Eye (tissue), 1 donor: ENCODE results near the gene SHH.
"Not testable (repeated sequence)": the region's sequence is repeated elsewhere in the genome, so short reads cannot be mapped to it uniquely, and the experiment has no call there.

Experiments used
- DNase-seq: peaks from one replicate; pipeline ENCODE4 v3.0.0-alpha.2; 2015

Gene SHH

DNA sequence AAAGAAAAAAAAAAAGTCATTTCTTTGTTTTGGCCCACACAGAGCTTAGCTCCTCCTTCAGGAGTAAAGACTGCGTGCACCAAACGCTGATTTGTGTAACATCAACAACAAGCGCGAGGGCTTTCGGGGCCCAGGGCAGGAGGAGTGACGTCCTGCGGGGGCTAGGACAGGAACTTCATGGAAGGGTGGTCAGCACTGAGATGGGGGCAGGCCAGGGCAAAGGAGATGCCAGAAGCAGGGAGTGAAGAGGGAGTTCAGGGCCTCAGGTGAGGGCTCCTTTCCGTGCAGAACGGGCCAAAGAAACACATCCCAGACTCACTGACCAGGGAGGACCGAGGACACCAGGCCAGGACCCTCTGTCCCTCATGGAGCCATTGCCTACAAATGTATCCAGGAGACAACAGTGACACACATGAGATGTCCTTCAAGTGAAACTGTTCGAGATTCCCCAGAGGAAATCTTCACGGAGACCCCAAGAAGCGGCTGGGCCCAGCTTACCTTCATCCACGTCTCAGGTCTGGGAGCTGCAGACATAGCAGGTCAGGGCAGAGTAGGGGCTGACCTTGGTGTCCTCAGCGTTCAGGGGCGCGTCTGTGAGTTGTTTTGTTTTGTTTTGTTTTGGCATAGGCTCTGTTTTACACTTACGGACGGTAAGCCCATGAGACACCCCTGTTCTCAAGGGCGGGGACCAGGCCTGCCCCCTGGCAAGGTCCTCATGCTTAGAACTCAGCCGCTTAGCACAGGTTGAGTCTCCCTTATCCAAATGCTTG lies 30.4 kb upstream of the SHH start:
- DNase-seq: no peak

DNA sequence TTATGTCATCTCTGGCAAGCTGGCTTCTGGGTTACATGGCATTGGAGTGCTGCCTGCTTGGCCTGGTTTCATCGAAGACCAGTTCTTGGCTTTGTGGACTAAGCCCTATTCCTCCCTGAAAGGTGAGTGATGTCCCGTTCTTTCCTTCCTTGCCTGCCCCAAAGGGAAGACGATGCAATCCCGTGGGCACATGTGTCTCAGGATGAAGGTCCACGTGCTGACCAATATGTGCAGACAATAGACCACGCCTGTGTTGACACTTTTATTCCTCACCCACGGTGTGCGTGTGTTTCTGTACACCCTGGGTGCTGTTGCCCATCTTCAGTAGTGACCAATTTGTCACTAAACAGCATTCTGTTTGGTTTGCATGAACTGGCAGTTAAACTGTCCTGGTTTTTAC lies 28.6 kb upstream of the SHH start:
- DNase-seq: no peak

DNA sequence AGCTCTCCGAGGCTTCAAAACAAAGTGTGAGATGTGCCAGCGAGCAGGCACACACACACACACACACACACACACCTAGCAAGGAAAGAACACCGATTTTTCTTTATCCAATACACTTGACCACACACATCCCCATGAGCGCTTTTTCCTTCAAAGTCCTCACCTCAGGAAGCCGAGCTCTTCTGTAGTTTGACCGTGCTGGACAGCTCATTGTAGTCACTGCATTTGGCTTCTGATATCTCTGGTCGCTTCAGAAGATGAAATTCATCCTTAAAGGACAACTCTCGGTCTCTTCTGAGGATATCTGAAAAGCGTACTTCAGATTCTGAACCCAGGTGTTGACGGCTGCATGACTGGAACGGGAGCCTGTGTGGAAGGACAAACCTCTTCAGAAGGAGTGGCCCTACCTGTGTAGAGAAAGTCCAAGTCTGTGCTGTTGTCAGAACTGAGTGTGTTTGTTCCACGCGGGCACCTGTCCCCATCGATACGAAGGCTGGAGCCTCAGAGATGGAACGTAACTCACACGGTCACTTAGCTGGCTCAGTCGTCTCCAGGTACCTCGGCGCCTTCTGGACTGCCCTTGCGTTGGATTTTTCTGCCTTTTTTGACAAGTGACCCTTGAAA lies 28.1 kb upstream of the SHH start:
- no peak for DNase-seq

DNA sequence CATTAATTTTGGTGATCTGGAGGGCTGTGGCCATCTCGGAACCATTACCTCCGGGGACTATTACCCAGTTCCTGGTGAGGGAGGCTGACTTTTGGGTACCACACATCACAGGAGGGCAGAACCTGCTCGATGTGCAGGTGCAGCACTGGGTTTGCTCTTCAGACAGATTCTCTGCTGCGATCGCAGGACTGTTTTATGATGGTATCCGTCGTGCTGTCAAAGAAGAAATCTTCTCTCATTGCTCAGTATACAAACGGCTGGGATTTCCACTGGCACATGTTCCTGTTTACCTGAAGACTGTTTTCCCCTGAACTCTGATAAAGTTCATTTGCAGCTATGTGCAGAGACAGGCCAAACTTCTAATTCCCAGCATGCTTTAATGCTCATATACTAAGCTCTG lies 27.2 kb upstream of the SHH start:
- DNase-seq: no peak

DNA sequence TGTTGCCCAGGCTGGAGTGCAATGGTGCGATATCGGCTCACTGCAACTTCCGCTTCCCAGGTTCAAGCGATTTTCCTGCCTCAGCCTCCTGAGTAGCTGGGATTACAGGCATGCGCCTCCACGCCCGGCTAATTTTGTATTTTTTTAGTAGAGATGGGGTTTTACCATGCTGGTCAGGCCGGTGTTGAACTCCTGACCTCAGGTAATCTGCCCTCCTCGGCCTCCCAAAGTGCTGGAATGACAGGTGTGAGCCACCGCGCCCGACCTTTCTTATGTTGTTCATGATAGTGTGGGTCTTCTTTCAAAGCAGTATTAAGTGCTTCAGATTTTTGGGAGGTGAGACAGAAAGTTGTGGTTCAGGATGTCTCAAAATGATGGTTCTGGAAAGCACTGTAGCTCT lies 26.0 kb upstream of the SHH start:
- not testable (repeated sequence) for DNase-seq

DNA sequence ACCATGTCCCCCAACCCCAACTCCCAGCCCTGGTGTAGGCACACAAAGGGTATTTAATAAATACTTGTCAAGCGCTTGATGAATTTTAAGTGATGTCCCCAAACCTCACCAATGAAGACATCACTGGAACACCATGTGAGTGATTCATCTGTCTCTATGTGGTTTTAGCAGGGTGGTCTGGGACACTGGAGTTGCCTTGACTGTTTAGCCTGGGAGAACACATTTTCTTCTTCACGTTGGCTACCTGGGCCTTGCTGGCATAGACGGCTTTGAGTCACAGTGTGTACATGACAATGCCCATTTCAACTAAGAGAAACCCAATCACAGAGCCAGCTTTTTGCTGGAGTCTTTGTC lies 24.8 kb upstream of the SHH start:
- no peak for DNase-seq

DNA sequence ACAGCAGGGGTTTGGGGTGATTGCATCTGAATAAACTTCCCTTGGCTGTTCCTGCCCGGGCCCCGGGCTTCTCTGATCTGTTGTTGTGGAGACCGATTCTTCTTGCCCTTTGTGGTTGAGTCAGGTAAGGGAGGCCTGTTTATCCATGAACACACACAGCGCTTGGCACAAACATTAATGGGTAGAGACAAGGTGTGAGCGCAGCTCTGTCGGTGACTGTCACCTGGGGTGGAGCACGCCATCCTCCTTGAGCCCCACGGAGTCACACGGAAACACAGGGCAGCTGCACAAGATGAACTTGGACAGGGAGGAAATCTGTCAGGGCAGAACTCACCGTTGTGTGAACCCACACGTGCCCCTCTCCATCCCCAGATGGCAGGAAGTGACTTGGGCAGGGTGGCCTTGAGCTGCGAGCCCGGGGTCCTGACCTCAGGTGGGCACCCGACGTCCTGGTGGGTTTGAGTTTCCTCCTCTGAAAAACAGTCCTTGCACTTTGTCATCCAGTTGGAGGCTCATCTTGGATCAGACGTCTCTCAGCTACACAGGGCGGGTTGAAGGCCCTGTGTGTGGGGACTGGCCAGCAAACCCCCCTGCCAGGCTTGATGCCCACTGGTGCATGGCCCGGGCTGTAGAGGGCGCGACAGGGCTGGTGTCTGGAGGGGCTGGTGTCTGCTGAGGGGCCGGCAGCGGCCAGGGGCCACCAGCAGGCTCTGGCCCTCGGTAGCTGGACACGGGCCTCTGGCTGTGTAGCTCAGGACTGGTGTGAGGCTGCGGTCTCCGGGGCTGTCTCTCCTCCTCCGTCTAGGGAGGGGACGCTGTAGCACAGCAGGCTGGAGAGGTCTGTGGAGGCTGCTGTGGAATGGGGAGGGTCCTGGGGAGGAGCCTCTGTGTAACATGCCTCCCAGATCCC lies 24.2 kb upstream of the SHH start:
- DNase-seq: no peak

DNA sequence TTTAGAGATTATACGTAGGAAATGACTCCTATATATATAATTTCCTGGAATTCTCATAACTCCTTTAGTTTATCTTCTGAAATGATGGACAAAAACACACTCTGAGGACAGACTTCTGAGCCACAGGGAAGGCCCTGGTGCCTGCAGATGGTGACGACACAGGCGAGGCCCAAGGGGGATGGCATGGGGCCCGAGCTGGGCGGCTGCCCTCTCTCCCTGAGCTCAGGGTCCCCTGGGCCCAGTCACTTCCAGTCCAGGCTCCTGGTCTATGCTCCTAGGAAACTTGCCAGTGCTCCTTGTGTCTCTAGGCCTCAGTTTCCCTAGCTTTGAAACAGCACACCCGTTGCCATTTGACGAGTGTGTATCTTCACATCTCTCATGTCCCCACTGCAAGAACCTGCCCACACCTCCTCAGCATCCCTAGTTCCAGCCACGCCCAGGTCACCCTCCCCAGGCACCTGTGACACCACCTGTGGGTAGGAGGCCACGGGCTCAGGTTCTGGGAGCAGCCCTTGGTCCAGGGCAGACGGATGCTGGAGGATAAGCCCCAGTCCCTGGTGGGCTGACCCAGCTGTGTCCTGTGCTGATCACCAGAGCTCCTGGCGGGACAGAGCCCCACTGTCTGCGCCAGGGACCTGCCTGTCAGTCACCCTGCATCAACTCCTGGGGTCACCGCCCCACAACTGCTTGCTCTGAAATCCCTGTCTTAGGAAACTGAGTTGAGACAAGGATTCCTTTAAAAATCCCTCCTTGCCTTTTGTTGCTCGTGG lies 23.4 kb upstream of the SHH start:
- no peak for DNase-seq

DNA sequence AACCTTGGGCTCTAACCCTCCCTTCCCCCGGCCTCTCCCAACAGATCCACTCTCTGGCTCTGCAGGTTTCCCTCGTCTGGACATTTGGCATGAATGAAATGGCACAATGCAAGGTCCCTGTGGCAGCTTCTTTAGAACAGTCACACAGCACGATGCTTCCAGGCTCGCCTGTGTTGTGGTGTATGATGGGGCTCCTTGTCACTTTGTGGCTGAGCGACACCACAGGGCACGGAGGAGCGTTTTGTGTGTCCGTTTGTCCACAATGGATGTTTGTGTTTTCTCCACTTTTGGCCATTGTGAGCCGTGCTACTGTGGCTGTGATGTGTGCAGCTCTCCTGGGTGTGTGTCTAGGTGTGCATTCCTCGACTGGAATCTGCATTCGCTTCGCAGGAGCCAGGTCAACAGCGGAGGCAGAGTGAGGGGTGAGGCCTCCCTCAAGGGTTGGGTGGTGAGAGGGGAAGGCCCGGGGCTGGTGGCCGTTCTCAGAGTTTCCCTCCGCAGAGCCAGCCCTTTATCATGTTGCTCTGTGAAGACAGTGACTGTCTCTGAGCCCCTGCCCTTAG lies 22.3 kb upstream of the SHH start:
- no peak for DNase-seq

DNA sequence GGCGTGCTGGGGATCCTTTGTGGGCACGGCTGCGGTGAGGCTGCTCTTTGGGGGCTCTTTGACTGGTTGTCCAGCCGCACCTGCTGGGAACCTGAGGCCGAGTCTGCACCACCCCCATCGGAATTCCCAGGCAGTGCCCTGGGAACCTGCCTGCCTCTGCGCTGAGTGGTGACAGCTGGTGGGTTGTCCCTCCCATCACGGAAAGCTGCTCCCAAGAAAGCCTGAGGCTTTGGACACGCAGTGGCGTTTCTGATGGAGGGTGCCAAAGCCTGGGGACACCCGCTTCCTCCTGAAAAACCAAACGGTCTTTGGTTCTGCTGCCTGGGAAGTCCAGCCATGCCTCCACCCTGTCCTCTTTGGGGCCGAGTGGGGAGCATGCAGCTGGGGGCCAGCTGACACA lies 21.4 kb upstream of the SHH start:
- no peak for DNase-seq

DNA sequence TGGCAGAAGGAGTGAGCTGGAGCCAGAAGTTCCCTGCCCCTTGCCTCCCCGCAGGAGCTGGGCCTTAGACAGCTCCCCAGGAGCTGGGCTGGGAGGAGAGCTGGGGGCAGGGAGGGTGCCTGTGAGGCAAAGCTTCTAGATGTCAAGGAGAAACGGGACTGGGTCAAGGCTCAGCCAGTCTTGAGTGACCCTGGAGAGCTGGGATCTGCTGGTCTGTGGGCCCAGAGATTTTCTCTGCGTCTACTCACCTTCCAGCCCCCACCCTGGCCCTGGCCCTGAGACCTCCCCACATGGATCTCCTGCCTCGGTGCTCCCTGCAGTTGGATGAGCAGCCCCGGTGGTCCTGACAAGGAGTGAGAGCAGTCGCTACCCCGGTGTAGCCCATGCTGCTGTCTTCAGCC lies 20.3 kb upstream of the SHH start:
- no peak for DNase-seq

DNA sequence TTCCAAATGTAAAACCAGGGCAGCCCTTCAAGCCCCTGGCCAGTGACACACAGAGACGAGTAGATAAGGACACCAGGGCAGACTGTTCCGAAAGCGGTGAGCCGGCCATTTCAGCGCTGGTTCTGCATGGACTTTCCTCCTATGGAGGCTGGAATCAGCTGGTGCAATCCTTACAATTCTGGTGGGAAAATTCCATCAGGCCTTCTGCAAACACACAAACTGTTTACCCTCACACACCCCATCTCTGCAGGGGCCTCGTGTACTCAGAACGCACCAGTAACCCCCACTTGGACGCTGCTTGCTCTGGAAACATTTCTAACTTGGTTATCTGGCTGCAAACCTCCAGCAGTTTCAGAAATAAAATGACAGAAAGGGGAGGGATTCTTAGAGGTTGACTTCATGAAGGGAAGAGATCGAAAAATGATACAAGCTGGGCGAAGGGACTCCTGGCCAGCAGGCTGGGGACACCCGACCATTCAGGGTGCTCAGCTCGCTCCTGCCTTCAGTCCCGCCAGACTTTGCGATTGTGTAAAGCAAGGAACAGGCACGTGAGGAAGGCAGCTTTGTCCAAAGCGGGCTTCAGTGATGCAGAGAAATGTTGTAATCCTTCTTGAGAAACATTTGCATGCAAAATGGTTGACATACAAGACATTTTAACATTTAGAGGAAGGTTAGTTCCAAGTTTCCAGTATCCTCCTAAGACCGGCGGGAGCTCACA lies 19.7 kb upstream of the SHH start:
- no peak for DNase-seq

DNA sequence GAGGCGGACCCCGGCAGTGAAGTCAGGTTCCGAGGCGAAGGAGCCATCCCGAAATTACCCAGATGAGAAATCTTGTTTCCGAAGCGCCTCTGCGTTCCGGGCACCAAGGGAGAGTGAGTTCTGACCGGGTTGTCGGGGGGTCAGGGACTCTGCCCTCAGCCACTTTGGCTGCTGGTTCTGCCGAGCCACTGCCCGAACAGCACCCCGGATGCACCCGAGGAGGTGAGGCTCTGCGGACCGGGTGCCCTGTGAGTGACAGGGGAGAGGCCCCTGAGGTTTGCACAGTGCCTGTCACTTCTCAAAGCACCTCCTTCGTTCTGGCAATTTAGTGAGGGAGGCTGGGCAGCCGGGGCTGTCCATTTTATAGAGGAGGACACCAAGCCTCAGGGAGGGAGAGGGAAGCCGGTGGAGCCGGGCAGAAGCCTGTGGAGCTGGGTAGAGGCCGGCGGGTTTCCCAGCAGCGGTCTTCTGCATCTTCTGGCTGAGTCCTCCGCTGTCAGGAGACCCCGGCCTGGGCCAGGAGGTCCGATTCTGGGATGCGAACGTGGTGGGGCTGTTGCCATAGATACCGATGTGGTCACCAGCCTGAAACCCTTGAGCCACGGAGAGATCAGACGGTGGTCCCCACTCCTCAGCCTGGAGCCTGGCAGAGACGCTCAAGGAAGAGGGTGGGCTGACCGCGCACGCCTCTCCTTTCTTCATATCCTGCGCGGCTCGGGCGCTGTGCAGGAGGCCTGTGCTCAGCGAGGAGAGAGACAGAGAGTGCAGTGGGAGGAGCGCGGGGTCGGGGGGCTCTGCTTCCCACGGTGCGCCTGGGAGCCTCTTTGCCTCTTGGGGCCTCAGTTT lies 18.9 kb upstream of the SHH start:
- DNase-seq: no peak

DNA sequence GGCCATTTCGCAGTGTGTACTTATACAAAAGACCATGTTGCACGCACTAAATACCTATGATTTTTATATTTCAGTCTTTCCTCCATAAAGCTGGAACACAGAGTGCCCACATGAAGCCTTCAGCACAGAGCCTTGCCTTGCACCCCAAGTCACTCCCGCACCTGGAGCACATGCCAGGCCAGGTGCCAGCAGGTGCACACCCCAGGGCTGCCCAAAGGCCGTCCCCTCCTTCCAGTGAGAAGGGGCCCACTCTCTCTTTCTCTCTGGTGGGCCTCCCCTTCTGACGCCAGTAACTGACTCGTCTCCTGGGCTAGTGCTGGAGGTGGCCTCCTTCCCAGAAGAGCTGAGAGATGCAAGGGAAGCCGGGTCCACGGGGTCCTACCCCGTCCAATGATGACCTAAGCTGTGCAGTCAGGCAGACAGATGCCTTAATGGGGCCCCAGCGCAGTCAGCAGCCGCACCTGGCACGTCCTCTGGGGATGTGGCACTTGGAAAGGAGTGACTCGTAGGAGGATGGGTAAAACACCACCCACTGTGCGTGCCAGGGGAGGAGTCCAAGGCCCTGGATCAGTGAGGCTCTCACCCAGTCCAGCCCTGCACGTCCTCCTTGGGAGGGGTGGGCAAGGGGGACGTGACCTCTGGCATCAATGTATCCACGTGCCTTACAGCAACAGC lies 17.7 kb upstream of the SHH start:
- peak; percentile 19 for DNase-seq

DNA sequence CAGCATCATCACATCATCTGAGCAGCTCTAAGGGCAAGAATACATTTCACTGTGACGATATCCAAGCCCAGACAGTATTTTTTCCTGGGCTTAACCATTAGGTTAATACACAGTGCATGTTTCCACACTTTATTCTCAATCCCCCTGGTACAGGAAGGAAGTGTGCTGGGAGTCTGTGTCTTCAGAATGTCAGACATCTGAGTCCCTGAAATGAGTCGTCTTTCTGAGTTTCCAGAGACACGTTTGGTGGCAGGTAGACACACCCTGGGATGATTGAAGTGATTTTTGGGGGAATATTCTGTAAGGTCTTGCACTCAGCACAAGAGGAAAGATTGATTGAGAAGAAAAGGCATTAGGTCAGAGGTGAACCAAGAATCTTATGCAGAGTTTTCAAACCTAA lies 13.1 kb upstream of the SHH start:
- no peak for DNase-seq

DNA sequence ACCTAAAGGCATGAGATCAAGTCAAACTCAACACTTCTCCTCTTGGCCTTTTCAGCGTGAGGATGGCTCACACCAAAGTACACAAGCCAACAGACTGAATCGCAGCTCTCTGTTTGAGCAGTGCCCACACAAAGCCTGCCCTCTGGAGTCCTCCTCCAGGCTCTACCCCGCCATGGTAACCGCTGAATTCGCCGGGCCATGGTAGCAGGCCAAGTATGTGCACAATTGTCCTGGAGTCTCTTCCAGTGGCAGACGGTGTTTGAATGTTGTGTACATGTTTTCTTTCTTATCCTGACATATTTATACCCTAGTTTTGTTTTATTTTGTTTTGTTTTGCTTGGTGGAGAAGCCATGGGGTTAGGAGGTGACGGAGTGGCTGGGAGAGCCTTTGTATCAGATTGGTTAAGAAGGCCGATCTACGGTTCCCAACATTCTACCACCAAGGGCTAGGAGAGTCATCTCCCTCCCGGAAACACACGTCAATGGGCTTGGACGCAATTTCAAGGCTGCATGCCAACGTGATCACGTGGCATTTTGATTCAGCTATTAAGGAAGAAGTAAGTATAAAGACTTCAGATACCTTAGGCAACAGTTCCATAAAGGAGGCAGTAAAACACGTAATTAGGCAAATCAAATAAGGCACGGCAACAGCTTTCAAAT lies 12.1 kb upstream of the SHH start:
- DNase-seq: no peak

DNA sequence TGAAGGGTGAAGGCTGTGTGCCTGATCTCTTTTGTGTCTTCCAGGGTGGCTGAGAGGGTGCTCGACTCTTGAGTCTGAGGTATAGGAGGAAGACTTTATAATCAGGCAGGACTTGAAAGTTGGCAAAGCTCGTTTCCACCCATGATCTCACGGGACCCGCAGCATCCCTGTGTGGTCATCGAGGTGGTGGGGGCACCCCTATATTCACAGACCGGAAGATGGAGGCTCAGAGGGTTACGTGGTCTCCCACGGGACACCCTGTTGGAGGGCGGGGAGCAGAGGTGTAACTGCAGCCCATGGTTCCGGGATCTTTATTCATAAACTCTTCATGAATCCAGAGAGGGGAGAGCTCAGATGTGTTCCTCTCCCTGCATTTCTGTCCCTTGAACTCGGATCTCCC lies 9.6 kb upstream of the SHH start:
- DNase-seq: no peak

DNA sequence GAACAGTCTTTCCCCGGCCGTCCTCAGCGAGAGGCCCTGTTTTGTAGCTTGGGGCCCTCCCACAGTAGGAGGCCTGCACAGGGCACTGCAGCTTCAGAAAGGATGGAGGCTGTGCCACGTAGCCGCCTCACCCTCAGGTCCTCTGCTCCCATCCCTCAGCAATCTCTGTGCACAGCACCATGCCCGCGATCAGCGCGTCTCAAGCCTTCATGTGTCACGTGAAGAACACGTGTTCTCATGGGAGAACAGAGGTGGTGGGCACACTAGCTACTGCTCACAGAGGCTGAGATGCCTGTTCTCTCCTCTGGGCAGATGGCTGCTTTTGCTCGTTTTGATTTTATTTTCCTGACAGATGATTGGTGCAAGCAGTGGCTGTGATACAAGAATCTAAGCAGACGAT lies 8.5 kb upstream of the SHH start:
- DNase-seq: no peak

DNA sequence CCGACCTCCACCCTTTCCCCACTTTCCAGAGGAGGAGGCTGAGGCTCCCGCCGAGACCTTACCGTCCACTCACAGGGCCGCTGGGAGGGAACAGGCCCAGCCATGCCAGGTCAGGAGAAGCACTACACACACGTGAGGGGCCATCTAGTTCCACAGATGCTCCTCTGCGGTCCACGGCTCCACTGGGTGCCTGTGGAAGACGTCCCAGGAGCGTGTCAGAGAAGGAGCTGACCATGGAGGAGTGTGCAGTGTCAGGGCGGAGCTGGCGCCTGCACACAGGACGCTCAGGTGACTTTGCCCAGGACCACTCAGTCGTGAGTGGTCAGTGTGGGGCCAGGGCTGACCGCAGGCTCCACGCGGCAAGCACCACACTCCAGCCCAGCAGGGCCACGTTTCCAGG lies 8.0 kb upstream of the SHH start:
- no peak for DNase-seq

DNA sequence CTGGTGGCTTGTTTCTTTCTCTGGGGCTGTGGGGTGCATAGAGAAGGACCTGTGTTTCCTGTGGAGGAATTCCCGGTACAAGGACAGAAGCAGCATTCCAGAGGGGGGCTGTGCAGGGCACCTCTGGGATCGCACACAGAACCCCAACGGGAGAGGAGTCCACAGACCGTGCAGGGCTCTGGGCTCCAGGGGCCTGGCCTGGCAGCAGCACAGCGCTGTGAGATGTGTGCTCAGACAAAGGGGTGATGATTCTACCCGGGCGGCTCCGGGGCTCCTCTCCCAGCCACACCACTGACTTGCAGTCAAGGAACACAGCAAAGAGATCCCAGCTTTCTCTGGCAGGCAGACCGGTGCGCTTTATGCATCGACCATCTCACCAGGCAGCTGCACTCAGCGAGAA lies 6.9 kb upstream of the SHH start:
- no peak for DNase-seq
